Right atrium auricular region (tissue), 2 donors: ENCODE measurements around the gene KCNC4. TPM values are rescaled to one million over a fixed set of nuclear protein-coding genes. Genes with fewer than 3 reads are reported as not detected.

ENCODE experiments used
- DNase-seq: peaks from one replicate; pipeline ENCODE4 v3.0.0-alpha.2; 2019; ENCODE audit warnings: low spot score
- H3K27ac ChIP-seq, 2 donors: fragments of 200-600 bp; sonication (generic); 1 replicate in 1 of 2; 2 replicates in 1 of 2; pipeline ENCODE4 v1.5.1; 2016 to 2019
- H3K27me3 ChIP-seq, 2 donors: fragments of 200-600 bp; sonication (generic); one replicate each; pipeline versions ENCODE4 v1.5.1 to v1.6.0; 2017 to 2019
- H3K36me3 ChIP-seq: fragments of 200-600 bp; sonication (generic); one replicate; pipeline ENCODE4 v1.5.1; 2016
- H3K4me1 ChIP-seq, 2 donors: fragments of 200-600 bp; sonication (generic); one replicate each; pipeline versions ENCODE4 v1.5.1 to v1.6.0; 2017 to 2019
- H3K4me3 ChIP-seq, 2 donors: fragments of 200-600 bp; sonication (generic); 1 replicate in 1 of 2; 2 replicates in 1 of 2; pipeline ENCODE4 v1.5.1; 2017 to 2019; ENCODE audit warnings: mild to moderate bottlenecking in 1 of 2, moderate library complexity in 1 of 2
- H3K9me3 ChIP-seq, 2 donors: fragments of 200-600 bp; sonication (generic); one replicate each; pipeline ENCODE4 v1.5.1; 2019
- total RNA-seq, 2 donors: library from RNA; depleted of rRNA; stranded (reverse); fragments of >200 nt; gene quantifications; one replicate each; pipeline ENCODE4 v1.1.0, GENCODE V29; 2016
- TF ChIP-seq, protein P1 (sequence below), 2 donors: fragments of 200-600 bp; sonication (generic); IDR thresholded peaks; one replicate each; pipeline ENCODE4 v1.5.1; 2019; ENCODE audit warnings: antibody characterized with exemption in 2 of 2

The KCNC4 gene
- total RNA-seq, 2 donors from 2014 or later: 4.2 to 9.1 TPM

DNA sequence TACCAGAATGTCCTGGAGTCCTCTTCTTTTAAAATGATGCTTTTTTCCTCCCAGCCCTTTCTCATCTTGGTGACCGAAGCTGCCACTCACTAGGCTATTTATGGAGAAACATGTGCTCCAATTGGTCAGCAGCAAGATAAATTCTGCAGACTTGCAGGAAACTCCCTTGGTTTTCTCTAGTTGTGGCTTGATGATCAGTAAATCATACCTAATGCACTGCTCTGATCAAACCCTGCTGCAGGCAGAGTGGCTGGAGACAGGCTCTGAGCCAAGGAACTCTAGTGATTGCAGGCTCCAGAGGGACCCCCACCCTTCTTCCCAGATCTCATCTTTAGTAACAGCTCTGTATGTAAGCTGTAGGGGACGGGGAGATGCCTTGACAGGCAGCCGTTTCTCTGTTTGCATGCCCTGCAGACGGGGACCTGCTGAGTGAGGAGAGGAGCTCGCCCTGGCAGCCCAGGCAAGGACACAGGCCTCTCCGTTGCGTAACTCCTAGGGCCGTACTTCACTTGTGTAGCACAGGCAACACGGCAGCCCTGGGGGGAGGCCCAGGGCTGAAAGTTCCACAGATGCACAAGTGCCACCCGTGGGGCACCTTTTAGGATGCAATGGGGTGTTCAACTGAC lies 45.3 kb upstream of the KCNC4 start:
- no peak overlapping the region for H3K27ac ChIP-seq
- H3K4me3 ChIP-seq: no peak overlapping the region
- no peaks in the 10 kb centered on the region for H3K27me3 ChIP-seq
- DNase-seq: no peak
- H3K36me3 ChIP-seq: no peaks in the 10 kb centered on the region
- TF ChIP-seq, protein P1, sequence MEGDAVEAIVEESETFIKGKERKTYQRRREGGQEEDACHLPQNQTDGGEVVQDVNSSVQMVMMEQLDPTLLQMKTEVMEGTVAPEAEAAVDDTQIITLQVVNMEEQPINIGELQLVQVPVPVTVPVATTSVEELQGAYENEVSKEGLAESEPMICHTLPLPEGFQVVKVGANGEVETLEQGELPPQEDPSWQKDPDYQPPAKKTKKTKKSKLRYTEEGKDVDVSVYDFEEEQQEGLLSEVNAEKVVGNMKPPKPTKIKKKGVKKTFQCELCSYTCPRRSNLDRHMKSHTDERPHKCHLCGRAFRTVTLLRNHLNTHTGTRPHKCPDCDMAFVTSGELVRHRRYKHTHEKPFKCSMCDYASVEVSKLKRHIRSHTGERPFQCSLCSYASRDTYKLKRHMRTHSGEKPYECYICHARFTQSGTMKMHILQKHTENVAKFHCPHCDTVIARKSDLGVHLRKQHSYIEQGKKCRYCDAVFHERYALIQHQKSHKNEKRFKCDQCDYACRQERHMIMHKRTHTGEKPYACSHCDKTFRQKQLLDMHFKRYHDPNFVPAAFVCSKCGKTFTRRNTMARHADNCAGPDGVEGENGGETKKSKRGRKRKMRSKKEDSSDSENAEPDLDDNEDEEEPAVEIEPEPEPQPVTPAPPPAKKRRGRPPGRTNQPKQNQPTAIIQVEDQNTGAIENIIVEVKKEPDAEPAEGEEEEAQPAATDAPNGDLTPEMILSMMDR (IDR thresholded peaks at IDR 0.05): no peak
- H3K4me1 ChIP-seq: no peaks in the 10 kb centered on the region
- no peaks in the 10 kb centered on the region for H3K9me3 ChIP-seq

DNA sequence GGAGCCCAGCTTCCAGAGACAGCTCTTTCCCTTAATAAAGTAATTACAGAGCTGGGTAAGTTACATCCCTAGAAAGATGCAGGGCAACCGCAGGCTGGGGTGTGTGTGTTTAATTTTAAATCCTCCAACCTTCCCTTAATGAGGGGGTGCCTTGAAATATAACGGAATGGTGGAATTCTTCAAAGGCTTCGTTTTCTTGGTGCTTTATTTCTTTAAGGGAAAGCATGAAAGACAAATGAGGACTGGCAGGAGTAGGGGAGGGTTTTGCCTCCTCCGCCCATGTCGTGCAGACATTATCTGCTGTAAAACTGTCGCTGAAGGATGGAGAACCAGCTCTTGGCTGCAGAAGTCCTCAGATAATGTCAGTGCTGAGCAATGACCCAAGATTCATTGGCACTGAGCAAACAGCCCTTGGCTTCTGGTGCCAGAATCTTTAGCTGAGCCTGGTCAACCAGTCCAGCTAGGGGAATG lies 44.3 kb upstream of the KCNC4 start:
- no peaks in the 10 kb centered on the region for H3K27me3 ChIP-seq
- no peak for DNase-seq
- no peak overlapping the region for H3K27ac ChIP-seq
- no peak overlapping the region for H3K4me3 ChIP-seq
- H3K9me3 ChIP-seq: no peaks in the 10 kb centered on the region
- no peaks in the 10 kb centered on the region for H3K36me3 ChIP-seq
- TF ChIP-seq, protein P1 (IDR thresholded peaks at IDR 0.05): no peak
- no peaks in the 10 kb centered on the region for H3K4me1 ChIP-seq

DNA sequence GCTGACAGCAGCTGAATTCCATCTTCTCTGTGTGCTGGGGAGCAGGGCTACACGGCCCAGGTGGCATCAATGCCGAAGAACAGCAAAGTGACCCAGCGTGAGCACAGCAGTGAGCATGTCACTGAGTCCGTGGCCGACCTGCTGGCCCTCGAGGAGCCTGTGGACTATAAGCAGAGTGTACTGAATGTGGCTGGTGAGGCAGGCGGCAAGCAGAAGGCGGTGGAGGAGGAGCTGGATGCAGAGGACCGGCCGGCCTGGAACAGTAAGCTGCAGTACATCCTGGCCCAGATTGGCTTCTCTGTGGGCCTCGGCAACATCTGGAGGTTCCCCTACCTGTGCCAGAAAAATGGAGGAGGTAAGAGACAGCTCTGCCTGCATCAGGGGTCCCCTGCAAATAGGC lies 43.3 kb upstream of the KCNC4 start:
- no peak for DNase-seq
- H3K4me1 ChIP-seq: no peaks in the 10 kb centered on the region
- no peak overlapping the region for H3K27ac ChIP-seq
- TF ChIP-seq, protein P1 (IDR thresholded peaks at IDR 0.05): no peak
- H3K9me3 ChIP-seq: no peaks in the 10 kb centered on the region
- H3K4me3 ChIP-seq: no peak overlapping the region
- no peaks in the 10 kb centered on the region for H3K27me3 ChIP-seq
- H3K36me3 ChIP-seq: no peaks in the 10 kb centered on the region

DNA sequence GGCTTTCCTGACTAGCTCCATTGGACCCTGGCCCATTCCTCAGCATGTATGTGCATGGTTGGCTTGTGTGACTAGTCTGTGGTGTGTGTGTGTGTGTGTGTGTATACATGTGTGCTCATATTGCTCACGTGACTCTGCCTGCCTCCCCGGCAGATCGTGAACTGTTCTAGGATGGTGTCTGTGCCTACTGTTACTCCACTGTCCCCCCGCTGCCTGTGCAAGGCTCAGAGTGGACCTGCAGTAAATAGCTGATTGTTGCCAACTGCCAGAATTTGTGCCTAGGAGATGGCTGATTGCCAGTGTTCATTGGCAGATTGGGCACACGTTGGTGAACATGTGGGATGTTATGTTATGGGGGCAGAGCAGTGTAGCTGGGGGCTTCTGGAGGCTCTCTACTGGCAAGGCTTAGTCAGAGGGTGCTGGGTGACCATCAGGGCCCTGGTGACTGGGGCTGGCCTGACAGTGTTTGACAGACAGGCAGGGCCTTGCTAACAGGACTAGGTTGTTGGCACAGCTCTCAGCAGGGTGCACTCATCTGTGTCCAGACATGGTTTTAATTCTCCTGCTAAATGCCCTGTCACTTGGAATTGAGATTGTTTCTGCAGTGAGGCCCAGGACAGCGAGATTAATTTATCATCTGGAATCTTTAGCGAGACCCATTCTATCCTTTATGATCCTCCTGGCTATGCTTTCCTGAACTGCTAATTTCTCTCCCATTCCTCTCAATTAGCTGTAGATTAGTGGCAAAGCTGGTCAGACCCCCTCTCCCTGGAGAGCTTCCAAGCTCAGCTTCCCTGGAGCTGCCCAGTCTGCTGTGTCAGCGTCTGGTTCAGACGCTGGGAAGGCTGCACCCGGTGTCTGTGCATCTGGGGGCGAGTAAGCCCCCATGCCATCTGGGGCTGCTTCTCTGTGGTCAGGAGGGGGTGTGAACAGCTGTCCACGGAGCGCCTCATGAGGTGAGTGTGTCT lies 39.1 kb upstream of the KCNC4 start:
- H3K4me3 ChIP-seq: no peak overlapping the region
- no peaks in the 10 kb centered on the region for H3K36me3 ChIP-seq
- peaks cover 0 to 1% of the 10 kb centered on the region in 2 donors for H3K4me1 ChIP-seq
- DNase-seq: no peak
- no peaks in the 10 kb centered on the region for H3K27me3 ChIP-seq
- TF ChIP-seq, protein P1 (IDR thresholded peaks at IDR 0.05): no peak
- H3K27ac ChIP-seq: no peak overlapping the region
- H3K9me3 ChIP-seq: no peaks in the 10 kb centered on the region

DNA sequence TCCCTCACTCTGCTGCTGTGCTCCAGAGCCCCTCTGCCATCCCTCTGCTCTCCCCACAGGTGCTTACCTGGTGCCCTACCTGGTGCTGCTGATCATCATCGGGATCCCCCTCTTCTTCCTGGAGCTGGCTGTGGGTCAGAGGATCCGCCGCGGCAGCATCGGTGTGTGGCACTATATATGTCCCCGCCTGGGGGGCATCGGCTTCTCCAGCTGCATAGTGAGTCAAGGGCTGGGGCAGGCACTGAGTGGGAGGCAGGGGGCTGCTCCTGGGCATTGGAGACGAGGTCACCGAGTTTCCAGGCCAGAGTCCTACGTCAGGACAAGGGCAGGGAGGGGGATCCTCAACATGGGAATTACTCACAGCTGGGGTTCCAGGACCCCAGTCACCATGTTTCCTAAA lies 38.1 kb upstream of the KCNC4 start:
- Histone ChIP-seq H3K4me1 (peaks cover 0 to 8% of the 10 kb centered on the region in 2 donors), H3K9me3 (no peaks in the 10 kb centered on the region), H3K27me3 (no peaks in the 10 kb centered on the region), H3K27ac (no peak overlapping the region), H3K36me3 (no peaks in the 10 kb centered on the region), H3K4me3 (no peak overlapping the region)
- DNase-seq: no peak
- TF ChIP-seq, protein P1 (IDR thresholded peaks at IDR 0.05): no peak
